Endothelial cell of umbilical vein (primary cell): Measurements from ENCODE around the gene PNKP. TPM values are rescaled to one million over a fixed set of nuclear protein-coding genes. Genes with fewer than 3 reads are reported as not detected.
A peak's percentile ranks its signal among the peaks of the same experiment; 100 is the strongest.

Source experiments
- BruUV-seq: library from RNA; stranded (reverse); fragments of 400-500 nt; replicated peaks from 2 replicates; lab custom pipeline; 2021; lab: Mats Ljungman, UMichigan
- CTCF ChIA-PET: fragments of 300-600, 350-600 bp; sonication (Branson Sonifier 250); formaldehyde crosslinking; loops from one replicate; lab custom pipeline; 2021; ENCODE audit warnings: antibody characterized with exemption, inconsistent platforms; lab: Charles Lee
- POLR2A ChIA-PET: fragments of 300-600, 350-600 bp; sonication (Branson Sonifier 250); formaldehyde crosslinking; loops from one replicate; lab custom pipeline; 2021; ENCODE audit warnings: antibody characterized with exemption, inconsistent platforms; lab: Charles Lee
- DNase-seq: peaks from one replicate; pipeline ENCODE4 v3.0.0-alpha.2; 2011; ENCODE audit warnings: low read depth, low spot score
- FAIRE-seq: peaks from 2 replicates; lab custom pipeline; 2011; peaks lifted over from hg19 to GRCh38; lab: Jason Lieb, UNC
- H2AFZ ChIP-seq: 2 replicates; pipeline ENCODE4 v1.6.0; 2012; ENCODE audit warnings: low read depth, low read length, control low read depth, inconsistent platforms
- H3K27ac ChIP-seq: 2 replicates; pipeline ENCODE4 v1.5.1; 2011; ENCODE audit warnings: low read depth, mild to moderate bottlenecking, control low read depth, low read length, moderate library complexity; ENCODE audit not compliant: insufficient read depth
- H3K27me3 ChIP-seq, 2 experiments: 2 replicates each; pipeline versions ENCODE4 v1.6.0 to v1.6.1; 2011; ENCODE audit warnings: low read length in 2 of 2, mixed read lengths in 1 of 2; ENCODE audit not compliant: control insufficient read depth in 2 of 2, insufficient read depth in 2 of 2
- H3K36me3 ChIP-seq, 2 experiments: 2 replicates in 1 of 2; 3 replicates in 1 of 2; pipeline ENCODE4 v1.5.1; 2011; ENCODE audit warnings: low read length in 2 of 2, mild to moderate bottlenecking in 1 of 2, moderate library complexity in 1 of 2; ENCODE audit not compliant: control insufficient read depth in 2 of 2, insufficient read depth in 2 of 2; ENCODE audit errors: extremely low read depth in 1 of 2
- H3K4me1 ChIP-seq: 3 replicates; pipeline ENCODE4 v1.5.1; 2011; ENCODE audit warnings: mild to moderate bottlenecking, low read length; ENCODE audit not compliant: control insufficient read depth, insufficient read depth; ENCODE audit errors: extremely low read depth
- H3K4me2 ChIP-seq: 2 replicates; pipeline ENCODE4 v1.6.1; 2011; ENCODE audit warnings: low read length, control low read depth, mixed read lengths; ENCODE audit not compliant: insufficient read depth
- H3K4me3 ChIP-seq, 3 experiments: fragments of 200-600 bp in 1 of 3; sonication (generic), shearing (Covaris generic) in 1 of 3; replicated peaks in 1 of 3; 2 replicates each; pipeline ENCODE4 v1.5.1; 2011 to 2016; ENCODE audit warnings: control low read depth in 3 of 3, low read length in 3 of 3, mild to moderate bottlenecking in 2 of 3, inconsistent platforms in 1 of 3, low read depth in 1 of 3, moderate library complexity in 1 of 3; ENCODE audit not compliant: insufficient read depth in 1 of 3
- H3K79me2 ChIP-seq: 2 replicates; pipeline ENCODE4 v1.6.0; 2012; ENCODE audit warnings: low read length, inconsistent platforms; ENCODE audit not compliant: control insufficient read depth, insufficient read depth
- H3K9ac ChIP-seq: replicated peaks from 2 replicates; pipeline ENCODE3; 2011; ENCODE audit warnings: low read length, control low read depth; ENCODE audit not compliant: insufficient read depth; ENCODE audit errors: extremely low read depth
- H3K9me1 ChIP-seq: replicated peaks from 3 replicates; pipeline ENCODE4 v1.6.0; 2011; ENCODE audit warnings: mild to moderate bottlenecking, low read length; ENCODE audit not compliant: control insufficient read depth, insufficient read depth; ENCODE audit errors: extremely low read depth
- H3K9me3 ChIP-seq: replicated peaks from 2 replicates; pipeline ENCODE4 v1.5.1; 2012; ENCODE audit warnings: low read length, inconsistent platforms; ENCODE audit not compliant: control insufficient read depth, insufficient read depth
- H4K20me1 ChIP-seq: replicated peaks from 2 replicates; pipeline ENCODE3; 2011; ENCODE audit warnings: mild to moderate bottlenecking, low read length; ENCODE audit not compliant: control insufficient read depth, insufficient read depth; ENCODE audit errors: extremely low read depth
- EZH2 ChIP-seq: IDR thresholded peaks from 2 replicates; pipeline ENCODE4 v1.6.1; 2012; ENCODE audit warnings: borderline replicate concordance, low read depth, mild to moderate bottlenecking, moderate library complexity, low read length, inconsistent platforms; ENCODE audit not compliant: severe bottlenecking
- FOS ChIP-seq: IDR thresholded peaks from 2 replicates; pipeline ENCODE4 v1.6.1; 2011; ENCODE audit warnings: mild to moderate bottlenecking, low read length, moderate library complexity, borderline replicate concordance; ENCODE audit not compliant: insufficient read depth
- POLR2AphosphoS5 ChIP-seq: IDR thresholded peaks from 2 replicates; pipeline ENCODE4 v1.6.1; 2012; ENCODE audit warnings: low read depth, mild to moderate bottlenecking, control low read depth, low read length, moderate library complexity; ENCODE audit not compliant: insufficient read depth
- dilution Hi-C: fragments of 300-500 bp; cut with MboI; formaldehyde crosslinking; loops from one replicate; pipeline ENCODE4 v1.15.0; 2019; ENCODE audit warnings: low sequenced_read_pairs; ENCODE audit not compliant: extremely low pct_ligation_motif_present
- intact Hi-C: fragments of 100-400 bp; cut with micrococcal nuclease; formaldehyde crosslinking; loops from one replicate; pipeline ENCODE4 v1.10.0; 2022
- polyA plus RNA-seq, 4 experiments: library from polyadenylated mRNA; depleted of rRNA in 3 of 4; stranded (reverse) in 3 of 4; unstranded in 1 of 4; fragments of >200 nt; gene quantifications; 2 replicates each; pipeline versions ENCODE4 v1.2.1 to v1.2.3, GENCODE V29; 2011 to 2012; ENCODE audit warnings: missing spikeins in 1 of 4
- total RNA-seq: library from RNA; stranded (reverse); gene quantifications from 2 replicates; pipeline ENCODE4 v1.2.3, GENCODE V29; 2021
- TF ChIP-seq, protein P1 (sequence below): IDR thresholded peaks from 2 replicates; pipeline ENCODE4 v1.6.1; 2011; ENCODE audit not compliant: insufficient read depth, insufficient read length
- TF ChIP-seq, protein P2 (sequence below), 2 donors: IDR thresholded peaks; 1 replicate in 1 of 2; 2 replicates in 1 of 2; pipeline ENCODE4 v1.5.1; 2011; ENCODE audit warnings: low read length in 2 of 2, mild to moderate bottlenecking in 2 of 2, moderate library complexity in 2 of 2, control low read depth in 1 of 2, inconsistent platforms in 1 of 2, low read depth in 1 of 2; ENCODE audit not compliant: insufficient read depth in 1 of 2; ENCODE audit errors: extremely low read depth in 1 of 2

Gene PNKP
- total and polyA plus RNA-seq, 2 donors (not counting 3 experiments of a cell fraction or from before 2014, with no cell fraction given): 39.4 to 112 TPM

DNA sequence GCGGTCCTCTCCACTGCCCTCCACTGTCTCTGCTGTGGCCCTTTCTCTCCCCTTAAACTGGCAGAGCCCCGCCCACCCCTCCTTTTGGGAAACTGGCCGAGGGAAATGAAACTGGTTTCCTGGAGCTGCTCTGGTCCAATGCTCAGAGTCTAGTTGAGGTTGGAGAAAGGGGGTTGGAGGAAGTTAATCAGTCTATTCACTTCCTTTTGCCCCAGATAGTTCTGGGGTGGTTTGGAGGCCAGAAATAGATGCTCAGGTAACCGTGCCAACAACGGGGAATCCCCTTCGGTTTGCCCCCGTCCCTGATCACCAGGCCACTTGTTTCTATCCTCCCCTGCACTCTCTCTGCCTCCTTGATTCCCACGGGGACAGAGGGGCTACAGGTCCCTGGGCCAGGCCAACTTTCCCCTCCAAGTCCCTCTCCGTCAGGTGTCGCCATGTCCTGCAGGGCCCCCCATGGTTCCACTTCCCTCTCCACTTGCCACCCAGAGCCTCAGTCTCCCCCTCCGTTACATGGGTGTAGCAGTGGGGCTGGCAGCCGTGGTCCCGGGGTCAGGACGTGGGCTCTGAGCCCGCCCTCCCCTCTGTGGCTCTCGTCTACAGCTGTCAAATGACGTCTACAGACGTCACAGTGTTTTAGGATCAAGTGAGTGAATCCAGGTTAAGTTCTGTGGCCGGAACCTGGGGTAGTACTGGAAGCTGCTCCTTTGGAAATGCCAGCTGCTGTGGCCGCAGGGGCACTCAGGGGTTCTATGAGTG is 29.7 kb upstream of the PNKP start, which contains the start of gene IL4I1:
IL4I1 (minus strand) TSS at position 25 of the 759 bp plus-strand sequence. CDS start 727 bp downstream, outside the sequence.
- Histone ChIP-seq H3K9me3 (no peaks in the 10 kb centered on the region), H3K4me2 (peak within 1 kb of the TSS; percentile 62), H4K20me1 (no peaks in the 10 kb centered on the region), H3K27ac (peak within 1 kb of the TSS; percentile 67), H3K9me1 (no peaks in the 10 kb centered on the region), H3K4me3 (peak within 1 kb of the TSS in 1 of 3 experiments; percentile 26), H3K36me3 (no peaks in the 10 kb centered on the region), H3K9ac (peak within 1 kb of the TSS; percentile 30), H3K4me1 (peaks cover 13% of the 10 kb centered on the region), H2AFZ (peak within 1 kb of the TSS; percentile 9), H3K79me2 (no peaks in the 10 kb centered on the region), H3K27me3 (no peaks in the 10 kb centered on the region)
- intact Hi-C loops (loop anchor here (2.0 kb wide), 1 partner anchor 32 kb away; the partner anchor contains the start of genes ATF5 and NUP62), dilution Hi-C loops (no loop called here)
- ChIA-PET POLR2A (interaction anchor here (0.5 to 0.6 kb wide), 2 partner anchors 17 to 30 kb away, joined by 3 to 7 read pairs; no protein-coding TSS in a partner anchor), CTCF (interaction anchor here (0.9 to 1.6 kb wide), 2 partner anchors 10 to 14 kb away, joined by 4 to 5 read pairs; no protein-coding TSS in a partner anchor)
- peak; percentile 98 for FAIRE-seq
- TSS peak; percentile 33 for BruUV-seq
- TF ChIP-seq, protein P1, sequence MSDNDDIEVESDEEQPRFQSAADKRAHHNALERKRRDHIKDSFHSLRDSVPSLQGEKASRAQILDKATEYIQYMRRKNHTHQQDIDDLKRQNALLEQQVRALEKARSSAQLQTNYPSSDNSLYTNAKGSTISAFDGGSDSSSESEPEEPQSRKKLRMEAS: no peak
- peak; percentile 47 for TF ChIP-seq POLR2AphosphoS5
- DNase-seq: peak; percentile 73

DNA sequence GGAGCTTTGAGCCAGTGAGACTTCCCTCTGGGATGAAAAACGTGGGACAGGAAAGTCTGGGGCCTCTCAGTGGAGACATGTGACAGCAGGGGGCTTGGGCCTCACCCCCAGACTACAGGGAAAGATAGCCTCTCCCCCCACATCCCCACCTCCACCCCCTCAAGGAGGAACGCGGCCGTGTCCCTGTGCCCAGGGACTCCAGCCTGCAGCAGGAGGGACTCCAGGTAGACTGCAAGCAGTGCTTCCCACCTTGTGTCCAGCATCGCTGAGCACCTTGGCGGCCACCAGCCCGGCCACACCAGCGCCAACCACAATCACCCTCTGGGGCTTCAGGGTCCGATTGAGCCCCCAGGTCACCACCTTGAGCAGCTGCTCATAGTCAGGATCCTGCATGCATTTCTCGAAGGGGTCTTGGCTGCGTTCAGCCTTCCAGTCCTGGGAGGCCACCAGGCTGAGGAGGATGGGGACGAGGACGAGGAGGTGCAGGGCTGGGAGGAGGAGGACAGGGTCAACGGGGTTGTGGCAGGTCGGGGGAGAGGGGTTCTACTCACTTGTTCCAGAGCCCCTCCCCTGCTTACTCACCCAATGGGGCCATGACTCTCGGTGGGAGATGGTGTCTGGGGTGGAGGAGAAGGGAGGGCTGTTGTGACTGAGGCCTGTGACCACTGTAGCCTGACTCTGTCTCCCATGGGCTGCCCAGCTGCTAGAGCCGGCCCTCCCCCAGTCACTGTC is 28.4 kb upstream of the PNKP start:
- FAIRE-seq (no peak), DNase-seq (no peak)
- dilution Hi-C loops (no loop called here), intact Hi-C loops (loop anchor here (2.0 kb wide), 1 partner anchor 33 kb away; the partner anchor contains the start of genes ATF5 and NUP62)
- Histone ChIP-seq H3K4me2 (no peak overlapping the region), H3K79me2 (no peaks in the 10 kb centered on the region), H4K20me1 (no peaks in the 10 kb centered on the region), H3K4me1 (peaks cover 13% of the 10 kb centered on the region), H3K27ac (no peak overlapping the region), H2AFZ (no peak overlapping the region), H3K9me1 (no peaks in the 10 kb centered on the region), H3K9me3 (no peaks in the 10 kb centered on the region), H3K9ac (no peak overlapping the region), H3K36me3 (no peaks in the 10 kb centered on the region), H3K27me3 (no peaks in the 10 kb centered on the region), H3K4me3 (no peak overlapping the region)
- ChIA-PET CTCF (interaction anchor here (1.6 kb wide), 1 partner anchor 26 kb away, joined by 3 read pairs; no protein-coding TSS in a partner anchor), POLR2A (no interaction called here)
- TF ChIP-seq POLR2AphosphoS5 (no peak), EZH2 (no peak), FOS (no peak)
- TF ChIP-seq, protein P2, sequence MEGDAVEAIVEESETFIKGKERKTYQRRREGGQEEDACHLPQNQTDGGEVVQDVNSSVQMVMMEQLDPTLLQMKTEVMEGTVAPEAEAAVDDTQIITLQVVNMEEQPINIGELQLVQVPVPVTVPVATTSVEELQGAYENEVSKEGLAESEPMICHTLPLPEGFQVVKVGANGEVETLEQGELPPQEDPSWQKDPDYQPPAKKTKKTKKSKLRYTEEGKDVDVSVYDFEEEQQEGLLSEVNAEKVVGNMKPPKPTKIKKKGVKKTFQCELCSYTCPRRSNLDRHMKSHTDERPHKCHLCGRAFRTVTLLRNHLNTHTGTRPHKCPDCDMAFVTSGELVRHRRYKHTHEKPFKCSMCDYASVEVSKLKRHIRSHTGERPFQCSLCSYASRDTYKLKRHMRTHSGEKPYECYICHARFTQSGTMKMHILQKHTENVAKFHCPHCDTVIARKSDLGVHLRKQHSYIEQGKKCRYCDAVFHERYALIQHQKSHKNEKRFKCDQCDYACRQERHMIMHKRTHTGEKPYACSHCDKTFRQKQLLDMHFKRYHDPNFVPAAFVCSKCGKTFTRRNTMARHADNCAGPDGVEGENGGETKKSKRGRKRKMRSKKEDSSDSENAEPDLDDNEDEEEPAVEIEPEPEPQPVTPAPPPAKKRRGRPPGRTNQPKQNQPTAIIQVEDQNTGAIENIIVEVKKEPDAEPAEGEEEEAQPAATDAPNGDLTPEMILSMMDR (IDR thresholded peaks at IDR 0.05; ENCODE audit: extremely low read depth in 1 of 2, insufficient read depth in 1 of 2, low read depth in 1 of 2, low read length in 2 of 2): no peak
- BruUV-seq: no TSS peak
